Neural progenitor cell (in vitro differentiated cells): Measurements from ENCODE around the gene ERGIC1. TPM values are rescaled to one million over a fixed set of nuclear protein-coding genes. Genes with fewer than 3 reads are reported as not detected.
"Not testable (repeated sequence)": the region's sequence is repeated elsewhere in the genome, so short reads cannot be mapped to it uniquely, and the experiment has no call there.

Source experiments
- DNase-seq: peaks from one replicate; pipeline ENCODE4 v3.0.0-alpha.2; 2016; ENCODE audit warnings: low spot score
- H2AFZ ChIP-seq: fragments of 200-600 bp; sonication (generic); replicated peaks from 2 replicates; pipeline ENCODE4 v1.6.1; 2016; ENCODE audit warnings: antibody characterized with exemption
- H3F3A ChIP-seq: fragments of 200-600 bp; sonication (generic); 2 replicates; pipeline ENCODE4 v1.6.1; 2016; ENCODE audit warnings: antibody characterized with exemption, low read depth
- H3K27ac ChIP-seq: fragments of 200-600 bp; sonication (generic); 2 replicates; pipeline ENCODE4 v1.5.1; 2016; ENCODE audit warnings: mild to moderate bottlenecking
- H3K27me3 ChIP-seq: fragments of 200-600 bp; sonication (generic); 2 replicates; pipeline ENCODE4 v1.6.1; 2016; ENCODE audit warnings: mild to moderate bottlenecking, moderate library complexity
- H3K36me3 ChIP-seq: fragments of 200-600 bp; sonication (generic); 2 replicates; pipeline ENCODE4 v1.5.1; 2016
- H3K4me1 ChIP-seq: fragments of 200-600 bp; sonication (generic); 2 replicates; pipeline ENCODE4 v1.6.1; 2016; ENCODE audit warnings: mixed run types
- H3K4me2 ChIP-seq: fragments of 200-600 bp; sonication (generic); 2 replicates; pipeline ENCODE4 v1.6.1; 2016
- H3K4me3 ChIP-seq: fragments of 200-600 bp; sonication (generic); 2 replicates; pipeline ENCODE4 v1.5.1; 2016
- H3K79me2 ChIP-seq: fragments of 200-600 bp; sonication (generic); 2 replicates; pipeline ENCODE4 v1.6.1; 2016; ENCODE audit warnings: low read depth
- H3K9ac ChIP-seq: fragments of 200-600 bp; sonication (generic); 2 replicates; pipeline ENCODE4 v1.6.1; 2016
- H3K9me3 ChIP-seq: fragments of 200-600 bp; sonication (generic); 2 replicates; pipeline ENCODE4 v1.5.1; 2016; ENCODE audit warnings: low read depth
- H4K20me1 ChIP-seq: fragments of 200-600 bp; sonication (generic); 2 replicates; pipeline ENCODE4 v1.6.1; 2016; ENCODE audit warnings: low read depth
- H3K27ac Mint-ChIP-seq: 3 replicates; pipeline ENCODE4 v1.8.0; 2021; ENCODE audit warnings: mixed read lengths
- H3K27me3 Mint-ChIP-seq: 2 replicates; pipeline ENCODE4 v1.8.0; 2022; ENCODE audit warnings: low read depth, mild to moderate bottlenecking, inconsistent platforms, moderate library complexity, mixed read lengths; ENCODE audit not compliant: insufficient read depth
- H3K36me3 Mint-ChIP-seq: 3 replicates; pipeline ENCODE4 v1.8.0; 2021; ENCODE audit warnings: mixed read lengths
- H3K4me1 Mint-ChIP-seq: 3 replicates; pipeline ENCODE4 v1.8.0; 2021; ENCODE audit warnings: mixed read lengths
- H3K4me3 Mint-ChIP-seq: 3 replicates; pipeline ENCODE4 v1.8.0; 2021; ENCODE audit warnings: mild to moderate bottlenecking, moderate library complexity, mixed read lengths
- H3K9me3 Mint-ChIP-seq: 3 replicates; pipeline ENCODE4 v1.8.0; 2020; ENCODE audit warnings: mixed read lengths
- CTCF ChIP-seq: fragments of 200-600 bp; sonication (generic); IDR thresholded peaks from 2 replicates; pipeline ENCODE4 v1.5.1; 2017; ENCODE audit warnings: antibody characterized with exemption, mild to moderate bottlenecking
- EZH2 ChIP-seq: fragments of 200-600 bp; sonication (generic); IDR thresholded peaks from 2 replicates; pipeline ENCODE4 v1.6.1; 2017; ENCODE audit warnings: antibody characterized with exemption, mild to moderate bottlenecking, moderate library complexity
- EZH2phosphoT487 ChIP-seq: fragments of 200-600 bp; sonication (generic); IDR thresholded peaks from 2 replicates; pipeline ENCODE4 v1.6.1; 2017; ENCODE audit warnings: antibody characterized with exemption
- total RNA-seq: library from RNA; depleted of rRNA; stranded (reverse); fragments of >200 nt; gene quantifications from 2 replicates; pipeline ENCODE4 v1.2.3, GENCODE V29; 2015; ENCODE audit warnings: low replicate concordance

ERGIC1 gene
- total RNA-seq, 1 donor from 2014 or later, result 28.7 TPM

DNA sequence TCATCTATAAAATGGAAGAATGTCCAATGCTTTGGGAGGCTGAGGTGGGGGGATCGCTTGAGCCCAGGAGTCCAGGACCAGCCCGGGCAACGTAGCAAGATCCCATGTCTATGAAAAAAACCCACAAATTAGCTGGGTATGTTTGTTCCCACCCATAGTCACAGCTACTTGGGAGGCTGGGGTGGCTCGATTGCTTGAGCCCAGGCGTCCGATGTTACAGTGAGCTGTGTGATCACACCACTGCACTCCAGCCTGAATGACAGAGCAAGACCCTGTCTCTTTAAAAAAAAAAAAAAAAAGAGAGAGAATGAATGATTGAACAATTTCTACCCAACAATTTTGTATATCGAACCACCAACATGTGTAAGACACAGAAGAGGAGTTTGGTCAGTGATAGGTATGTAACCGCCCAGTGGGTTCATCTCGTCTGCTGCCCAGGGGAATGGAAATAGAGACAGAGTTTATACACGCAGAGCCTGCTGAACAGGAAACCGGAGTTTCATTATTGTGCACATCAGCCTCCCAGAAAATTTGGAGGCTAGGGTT lies 26.2 kb upstream of the ERGIC1 start:
- Mint-ChIP-seq H3K36me3 (no peaks in the 10 kb centered on the region), H3K4me3 (no peak overlapping the region), H3K9me3 (peaks cover 13% of the 10 kb centered on the region), H3K4me1 (peaks cover 4% of the 10 kb centered on the region), H3K27ac (no peak overlapping the region), H3K27me3 (peaks cover 13% of the 10 kb centered on the region)
- Histone ChIP-seq H3K9me3 (no peaks in the 10 kb centered on the region), H3F3A (no peaks in the 10 kb centered on the region), H3K4me1 (no peaks in the 10 kb centered on the region), H3K36me3 (no peaks in the 10 kb centered on the region), H3K9ac (no peak overlapping the region), H3K4me2 (no peak overlapping the region), H4K20me1 (no peaks in the 10 kb centered on the region), H2AFZ (peak overlapping the region; percentile 98), H3K27me3 (no peaks in the 10 kb centered on the region), H3K4me3 (no peak overlapping the region), H3K79me2 (no peaks in the 10 kb centered on the region), H3K27ac (no peak overlapping the region)
- DNase-seq, result no peak
- TF ChIP-seq EZH2, result no peak

DNA sequence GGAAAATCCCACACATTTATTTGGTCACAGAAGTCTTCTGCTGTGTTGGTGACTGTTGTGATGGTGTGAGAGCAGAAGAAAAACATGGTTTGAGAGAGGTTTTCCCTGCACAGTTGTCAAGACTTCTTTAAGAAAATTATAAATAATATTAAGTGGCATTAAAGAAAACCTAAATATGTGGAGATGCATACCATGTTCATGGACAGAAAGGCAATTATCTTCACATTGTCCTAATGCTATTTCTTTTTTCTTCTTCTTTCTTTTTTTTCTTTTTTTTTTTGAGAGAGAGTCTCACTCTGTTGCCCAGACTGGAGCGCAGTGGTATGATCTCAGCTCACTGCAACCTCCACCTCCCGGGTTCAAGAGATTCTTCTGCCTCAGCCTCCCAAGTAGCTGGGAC lies 24.3 kb upstream of the ERGIC1 start:
- no peak overlapping the region for H2AFZ ChIP-seq
- H3K4me1 ChIP-seq, result no peaks in the 10 kb centered on the region
- Mint-ChIP-seq H3K36me3 (no peaks in the 10 kb centered on the region), H3K4me3 (no peak overlapping the region), H3K27me3 (peaks cover 12% of the 10 kb centered on the region), H3K9me3 (peaks cover 14% of the 10 kb centered on the region), H3K27ac (no peak overlapping the region), H3K4me1 (peaks cover 7% of the 10 kb centered on the region)
- no peaks in the 10 kb centered on the region for H3F3A ChIP-seq
- H3K4me2 ChIP-seq, result no peak overlapping the region
- no peaks in the 10 kb centered on the region for H3K79me2 ChIP-seq
- H3K9ac ChIP-seq, result no peak overlapping the region
- H3K9me3 ChIP-seq, result no peaks in the 10 kb centered on the region
- no peak for TF ChIP-seq CTCF
- no peak for TF ChIP-seq EZH2
- no peaks in the 10 kb centered on the region for H3K27me3 ChIP-seq
- H4K20me1 ChIP-seq, result no peaks in the 10 kb centered on the region
- no peak overlapping the region for H3K27ac ChIP-seq
- no peak for DNase-seq
- H3K36me3 ChIP-seq, result no peaks in the 10 kb centered on the region
- H3K4me3 ChIP-seq, result no peak overlapping the region

DNA sequence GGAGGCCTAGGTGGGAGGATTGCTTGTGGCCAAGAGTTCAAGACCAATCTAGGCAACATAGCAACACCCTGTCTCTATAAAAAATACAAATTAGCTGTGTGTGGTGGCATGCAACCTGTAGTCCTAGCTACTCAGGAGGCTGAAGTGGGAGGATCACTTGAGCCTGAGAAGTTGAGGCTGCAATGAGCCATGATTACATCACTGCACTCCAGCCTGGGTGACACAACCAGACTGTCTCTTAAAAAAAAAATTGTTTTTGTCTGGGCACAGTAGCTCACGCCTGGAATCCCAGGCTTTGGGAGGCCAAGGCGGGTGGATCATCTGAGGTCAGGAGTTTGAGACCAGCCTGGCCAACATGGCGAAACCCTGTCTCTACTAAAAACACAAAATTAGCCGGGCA lies 23.1 kb upstream of the ERGIC1 start:
- peaks cover 12% of the 10 kb centered on the region for H3K27me3 Mint-ChIP-seq
- H3K9me3 Mint-ChIP-seq, result peaks cover 14% of the 10 kb centered on the region
- H3K4me1 ChIP-seq, H3K36me3 Mint-ChIP-seq, H3K27ac Mint-ChIP-seq, H3K36me3 ChIP-seq, H3K9ac ChIP-seq, H3K4me3 Mint-ChIP-seq, DNase-seq, H2AFZ ChIP-seq, H3K27ac ChIP-seq, H3K9me3 ChIP-seq, H3K4me1 Mint-ChIP-seq, H3K79me2 ChIP-seq, H3K27me3 ChIP-seq, H4K20me1 ChIP-seq, H3K4me2 ChIP-seq, H3F3A ChIP-seq, H3K4me3 ChIP-seq: not testable (repeated sequence)

DNA sequence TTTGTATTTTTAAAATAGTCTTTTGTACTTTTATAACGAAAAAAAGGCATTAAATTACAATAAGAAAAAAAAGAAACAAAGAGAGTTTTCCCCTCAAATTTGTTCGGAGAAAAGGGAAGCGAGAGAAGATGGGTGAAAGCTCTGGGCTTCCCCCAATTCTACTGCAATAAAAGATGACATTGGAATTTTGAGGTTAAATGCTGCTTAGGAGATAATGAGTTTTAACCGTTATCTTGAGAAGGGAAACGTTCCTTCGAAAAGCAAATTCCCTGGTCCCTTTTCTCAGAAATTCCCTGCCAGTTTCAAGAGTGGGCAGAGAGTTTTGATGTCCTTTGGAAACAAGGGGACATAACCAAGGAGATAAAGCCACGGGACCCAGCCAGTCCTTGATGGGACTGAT lies 18.4 kb upstream of the ERGIC1 start:
- H3K27me3 ChIP-seq, result no peaks in the 10 kb centered on the region
- no peak overlapping the region for H3K4me3 ChIP-seq
- no peak overlapping the region for H3K4me2 ChIP-seq
- peaks cover 14% of the 10 kb centered on the region for H3K27me3 Mint-ChIP-seq
- H3F3A ChIP-seq, result no peaks in the 10 kb centered on the region
- H3K36me3 ChIP-seq, result no peaks in the 10 kb centered on the region
- no peak overlapping the region for H3K9ac ChIP-seq
- no peak overlapping the region for H2AFZ ChIP-seq
- no peaks in the 10 kb centered on the region for H4K20me1 ChIP-seq
- no peaks in the 10 kb centered on the region for H3K4me1 ChIP-seq
- no peaks in the 10 kb centered on the region for H3K9me3 ChIP-seq
- H3K27ac ChIP-seq, result no peak overlapping the region
- no peak overlapping the region for H3K27ac Mint-ChIP-seq
- DNase-seq, result no peak
- H3K4me1 Mint-ChIP-seq, result peaks cover 13% of the 10 kb centered on the region
- no peak for TF ChIP-seq EZH2phosphoT487
- no peak for TF ChIP-seq EZH2
- TF ChIP-seq CTCF, result no peak
- H3K9me3 Mint-ChIP-seq, result peaks cover 3% of the 10 kb centered on the region
- no peak overlapping the region for H3K4me3 Mint-ChIP-seq
- H3K36me3 Mint-ChIP-seq, result no peaks in the 10 kb centered on the region
- H3K79me2 ChIP-seq, result no peaks in the 10 kb centered on the region
